Activated gamma-delta T cell treated with Interleukin-2 at 50 U/mL for 16 hours (primary cell): ENCODE measurements around the gene RHOG.
"Not testable (repeated sequence)": the region's sequence is repeated elsewhere in the genome, so short reads cannot be mapped to it uniquely, and the experiment has no call there.

Experiments
- DNase-seq: peaks from one replicate; pipeline ENCODE4 v3.0.0-alpha.2; 2020

RHOG gene

DNA sequence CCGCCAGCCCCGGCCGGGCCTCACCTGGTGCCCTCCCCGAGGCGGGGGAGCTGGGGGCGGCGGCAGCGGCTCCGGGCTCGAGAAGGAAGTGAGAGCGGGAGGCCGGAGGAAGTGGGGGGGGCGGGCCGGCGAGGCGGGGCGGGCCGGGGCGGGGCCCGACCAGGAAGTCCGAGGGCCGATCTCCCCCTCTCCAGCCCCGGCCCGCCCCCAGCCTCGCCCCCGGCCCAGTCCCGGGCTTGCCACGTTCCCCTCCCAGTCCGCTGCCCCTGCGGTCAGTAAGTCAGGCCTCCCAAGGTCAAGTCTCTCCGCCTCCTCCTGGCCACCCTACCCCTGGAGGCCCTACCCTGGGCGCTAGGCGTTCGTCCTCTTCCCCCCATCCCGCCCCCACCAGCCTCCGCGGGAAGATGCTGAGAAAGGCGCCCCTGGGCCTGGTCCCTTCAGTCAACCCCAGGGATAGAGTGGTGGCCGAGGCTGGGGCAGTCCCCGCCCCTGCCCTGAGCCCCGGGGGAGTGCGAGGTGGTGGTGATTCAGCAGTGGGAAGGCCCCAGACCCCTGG lies at the start of gene RHOG:
Gene RHOG, minus strand, starts transcription at position 90 of the 556 bp plus-strand sequence. CDS start 12,821 bp downstream, outside the sequence.
- peak; percentile 67 for DNase-seq

DNA sequence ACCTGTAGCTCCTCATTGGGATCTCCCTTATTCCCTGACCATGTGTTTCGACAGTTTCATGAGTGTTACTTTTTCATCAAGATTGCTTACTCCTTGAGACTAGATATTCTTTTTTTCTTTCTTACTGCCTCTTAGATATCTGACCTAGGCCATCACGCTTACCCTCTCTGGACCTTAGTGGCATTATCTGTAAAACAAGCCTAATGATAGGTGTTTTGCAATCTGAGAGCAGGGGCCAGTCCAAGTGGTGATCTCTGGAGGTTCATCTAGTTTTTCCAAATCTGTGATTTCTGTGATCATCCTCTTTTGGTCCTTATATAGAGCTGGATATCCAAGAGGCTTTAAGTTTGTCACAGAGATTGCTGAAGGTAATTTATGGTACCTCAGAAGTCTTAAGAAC lies 49.3 kb upstream of the RHOG start:
- no peak for DNase-seq

DNA sequence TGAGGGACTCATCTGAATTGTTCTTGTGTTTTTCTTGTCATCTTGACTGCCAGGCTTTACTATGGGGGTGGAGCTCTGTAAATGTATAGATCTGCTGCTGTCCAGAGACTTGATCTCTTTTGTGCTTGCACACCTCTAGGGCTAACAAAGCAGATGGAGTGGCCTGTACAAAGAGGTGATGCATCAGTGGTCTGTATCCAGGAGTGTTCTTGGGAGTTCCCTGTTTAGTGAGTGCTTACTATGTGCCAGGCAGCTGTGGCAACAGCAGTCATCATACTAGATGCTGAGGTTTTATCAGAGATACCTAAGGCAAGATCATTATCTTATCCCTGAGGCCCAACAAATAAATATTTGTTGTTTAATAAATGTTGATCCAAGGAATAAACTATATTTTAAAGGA lies 48.1 kb upstream of the RHOG start:
- DNase-seq = no peak

DNA sequence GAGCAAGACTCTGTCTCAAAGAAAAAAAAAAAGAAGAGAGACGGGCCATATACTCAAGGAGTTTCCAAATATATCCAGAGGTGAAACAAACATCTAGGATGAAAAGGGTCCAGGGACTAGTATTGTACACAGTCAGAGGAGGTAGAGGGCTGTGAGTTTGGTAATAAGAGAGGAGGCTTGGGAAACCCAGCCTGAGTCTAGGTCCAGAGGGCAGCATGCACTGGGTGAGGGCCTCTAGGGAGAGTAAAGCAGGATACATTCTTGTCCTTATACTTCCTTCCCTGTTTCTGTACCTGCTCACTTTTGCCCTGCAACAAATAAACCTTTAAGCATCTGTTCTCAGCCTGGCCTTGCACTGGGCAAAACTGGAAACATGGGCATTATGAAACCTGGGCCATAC lies 46.2 kb upstream of the RHOG start:
- no peak for DNase-seq

DNA sequence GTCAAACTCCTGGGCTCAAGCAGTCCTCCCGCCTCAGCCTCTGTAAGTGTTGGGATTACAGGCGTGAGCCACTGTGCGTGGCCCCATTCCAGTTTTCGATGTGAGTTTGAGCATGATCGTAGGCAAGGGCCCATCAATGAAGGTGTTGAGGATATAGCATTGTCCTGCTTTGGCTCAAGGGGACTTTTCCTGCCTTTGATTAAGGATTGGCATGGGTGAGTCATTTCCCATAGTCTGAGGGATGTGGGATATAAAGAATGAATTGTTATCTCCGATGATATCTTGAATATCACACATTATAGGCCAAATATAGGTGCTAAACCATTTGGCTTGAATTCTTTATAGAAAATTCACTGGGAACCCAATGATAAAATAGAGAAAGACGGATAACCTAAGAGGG lies 45.1 kb upstream of the RHOG start:
- no peak for DNase-seq

DNA sequence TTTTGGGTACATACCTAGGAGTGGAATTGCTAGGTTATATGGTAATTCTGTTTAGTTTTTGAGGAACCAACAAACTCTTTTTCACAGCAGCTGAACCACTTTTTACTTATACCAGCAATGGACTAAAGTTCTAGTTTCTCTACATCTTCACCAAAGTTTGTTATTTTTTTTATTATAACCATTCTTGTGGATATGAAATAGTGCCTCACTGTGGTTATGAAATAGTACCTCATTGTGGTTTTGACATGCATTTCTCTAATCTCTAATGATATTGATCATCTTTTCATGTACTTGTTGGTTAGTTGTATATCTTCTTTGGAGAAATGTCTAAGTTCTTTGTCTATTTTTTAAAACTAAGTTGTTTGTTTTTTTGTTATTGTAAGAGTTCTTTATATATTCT lies 41.9 kb upstream of the RHOG start:
- DNase-seq = no peak

DNA sequence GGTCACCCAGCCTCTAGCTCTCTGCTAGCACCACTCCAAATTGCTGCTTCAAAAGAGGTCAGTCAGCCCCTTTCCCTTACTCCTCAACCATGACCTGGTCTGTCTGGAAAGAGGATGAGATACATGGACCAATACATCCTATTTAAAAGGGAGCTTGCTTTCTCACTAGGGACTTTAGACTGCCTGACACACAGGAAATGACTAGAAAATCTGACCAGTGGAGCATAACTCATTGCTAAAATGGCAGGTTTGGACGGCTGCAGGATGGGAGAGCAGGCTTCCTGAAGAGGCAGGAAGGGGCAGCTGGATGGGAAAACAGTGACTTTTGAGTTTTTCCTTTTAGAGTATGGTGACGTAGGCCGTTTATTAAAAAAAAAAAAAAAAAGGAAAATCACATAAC lies 40.0 kb upstream of the RHOG start:
- DNase-seq = no peak

DNA sequence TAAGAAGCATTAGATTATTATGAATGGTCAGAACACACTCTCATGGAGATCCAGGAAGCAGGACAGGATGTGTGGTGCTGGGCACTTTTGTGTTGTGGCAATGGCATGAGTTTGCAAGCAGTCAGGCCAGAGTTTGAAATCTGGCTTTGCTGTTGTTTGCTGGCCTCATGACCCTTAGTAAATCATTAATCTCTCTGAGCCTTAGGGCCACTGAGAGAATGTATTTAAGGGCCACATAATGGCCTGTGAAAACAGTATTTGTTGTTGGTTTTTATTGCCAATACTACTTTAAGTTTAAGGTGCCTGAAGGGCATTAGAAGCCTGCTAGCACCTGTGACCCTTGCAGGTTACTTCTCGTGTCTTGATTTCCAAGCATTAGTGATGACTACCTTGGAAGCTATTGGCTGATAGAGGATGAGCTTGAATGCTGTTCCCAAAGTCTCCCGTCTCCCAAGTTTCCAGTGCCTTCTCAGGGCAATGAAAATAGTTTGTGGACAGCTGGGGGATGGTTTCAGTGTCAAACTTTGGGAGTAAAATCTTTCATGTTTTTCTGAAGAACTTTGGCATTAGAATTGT lies 39.3 kb upstream of the RHOG start:
- DNase-seq = no peak

DNA sequence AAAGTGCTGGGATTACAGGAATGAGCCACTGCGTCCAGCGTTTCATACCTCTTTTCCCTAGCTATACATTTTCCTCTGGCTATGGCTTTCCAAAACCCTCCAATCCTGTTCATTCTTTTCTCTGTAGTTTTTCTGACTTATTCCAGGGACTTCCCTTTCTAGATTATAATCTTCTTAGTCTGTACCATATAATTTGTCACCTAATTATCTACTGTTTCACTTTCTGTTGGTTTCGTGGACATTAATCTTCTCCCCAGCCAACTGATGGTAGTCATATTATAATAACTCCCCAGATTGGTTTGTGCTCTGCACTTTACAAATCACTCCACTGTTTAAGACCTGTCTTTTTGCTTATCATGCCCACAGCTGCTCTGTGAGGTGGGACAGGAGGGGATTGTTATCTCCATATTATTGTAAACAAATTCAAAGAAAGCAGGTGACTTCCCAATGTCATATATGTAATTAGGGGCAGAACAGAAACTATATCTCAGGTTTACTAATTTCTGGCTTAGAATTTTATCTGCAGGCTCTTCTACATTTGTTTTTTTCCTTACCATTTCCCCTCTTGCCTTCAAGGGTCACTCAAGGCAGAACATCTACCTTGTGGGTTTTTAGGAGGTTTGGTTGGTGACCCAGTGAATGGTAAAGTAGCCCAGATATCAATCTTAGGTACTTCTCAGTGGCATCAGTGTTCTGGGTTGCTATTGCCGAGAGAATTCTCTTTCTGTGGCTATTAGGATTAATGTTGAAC lies 38.6 kb upstream of the RHOG start:
- no peak for DNase-seq

DNA sequence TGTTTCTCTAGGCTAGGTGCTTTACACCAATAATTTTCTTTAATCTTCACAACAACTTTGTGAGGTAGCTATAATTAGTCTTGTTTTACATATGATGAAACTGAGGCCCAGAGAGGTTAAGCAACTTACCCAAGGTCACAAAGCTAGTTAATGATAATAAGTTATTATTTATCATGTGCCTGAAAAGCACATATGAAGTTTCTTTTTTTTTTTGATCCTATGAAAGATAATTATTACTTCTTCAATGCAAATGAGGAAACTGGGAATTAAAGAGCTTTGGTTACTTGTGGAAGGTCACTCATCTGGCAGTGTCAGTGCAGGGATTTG lies 37.5 kb upstream of the RHOG start:
- DNase-seq = no peak

DNA sequence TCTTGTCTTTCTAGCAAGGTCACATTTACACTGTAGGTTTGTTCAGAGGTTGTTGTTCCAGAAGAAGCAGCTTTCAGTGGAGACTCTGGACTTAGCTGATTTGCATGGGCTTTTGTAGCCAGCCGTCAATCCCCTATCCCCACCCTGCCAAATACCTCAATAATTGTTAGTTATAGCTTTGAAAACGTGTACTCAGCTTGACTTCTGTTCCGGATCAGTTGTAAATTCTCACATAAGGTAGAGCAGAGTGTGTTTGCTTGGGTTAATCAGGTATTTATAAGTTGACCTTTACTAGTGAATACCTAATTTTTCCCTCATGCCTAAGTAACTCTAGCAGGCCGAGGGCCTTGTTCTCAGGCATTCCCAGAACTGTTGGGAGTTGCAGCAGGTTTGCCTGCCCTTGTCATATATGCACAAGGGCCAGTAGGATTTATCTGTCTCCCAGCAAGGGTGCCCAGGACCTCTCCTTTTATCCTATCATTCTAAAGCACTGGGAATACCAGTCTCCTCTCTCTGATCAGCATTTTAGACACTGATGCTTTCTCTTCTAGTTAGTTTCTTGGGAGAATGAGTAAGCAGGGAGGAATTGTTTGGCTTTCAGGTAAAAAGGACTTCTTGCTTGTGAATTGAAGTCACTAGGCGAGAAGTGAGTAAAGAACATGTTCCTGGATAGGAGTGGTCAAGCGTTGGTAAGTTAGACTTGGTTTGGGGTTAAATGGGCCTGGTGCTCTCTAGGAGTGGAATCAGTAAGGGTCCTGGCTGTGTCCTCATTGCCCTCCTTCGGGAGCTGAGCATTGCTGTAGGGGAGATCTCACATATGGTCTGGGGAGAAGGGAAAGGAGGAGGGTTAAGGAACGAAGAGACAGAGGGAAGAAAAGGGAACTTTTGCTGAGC lies 36.9 kb upstream of the RHOG start:
- no peak for DNase-seq

DNA sequence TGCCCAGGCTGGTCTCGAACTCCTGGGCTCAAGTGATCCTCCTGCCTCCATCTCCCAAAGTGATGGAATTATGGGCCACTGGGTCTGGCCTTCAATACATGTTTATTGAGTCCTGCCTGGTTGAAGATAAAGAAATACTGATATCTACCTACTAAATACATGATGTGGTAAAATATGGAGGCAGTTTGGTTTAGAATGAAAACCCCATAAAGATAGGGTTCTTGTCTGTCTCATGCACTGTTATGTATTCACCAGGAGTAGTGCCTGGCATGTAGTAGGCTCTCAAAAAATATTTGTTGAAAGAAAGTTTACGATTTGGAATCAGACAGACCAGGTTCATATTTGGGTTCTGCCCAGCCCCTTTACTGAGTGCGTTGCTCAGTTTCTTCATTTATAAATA lies 35.9 kb upstream of the RHOG start:
- DNase-seq = no peak

DNA sequence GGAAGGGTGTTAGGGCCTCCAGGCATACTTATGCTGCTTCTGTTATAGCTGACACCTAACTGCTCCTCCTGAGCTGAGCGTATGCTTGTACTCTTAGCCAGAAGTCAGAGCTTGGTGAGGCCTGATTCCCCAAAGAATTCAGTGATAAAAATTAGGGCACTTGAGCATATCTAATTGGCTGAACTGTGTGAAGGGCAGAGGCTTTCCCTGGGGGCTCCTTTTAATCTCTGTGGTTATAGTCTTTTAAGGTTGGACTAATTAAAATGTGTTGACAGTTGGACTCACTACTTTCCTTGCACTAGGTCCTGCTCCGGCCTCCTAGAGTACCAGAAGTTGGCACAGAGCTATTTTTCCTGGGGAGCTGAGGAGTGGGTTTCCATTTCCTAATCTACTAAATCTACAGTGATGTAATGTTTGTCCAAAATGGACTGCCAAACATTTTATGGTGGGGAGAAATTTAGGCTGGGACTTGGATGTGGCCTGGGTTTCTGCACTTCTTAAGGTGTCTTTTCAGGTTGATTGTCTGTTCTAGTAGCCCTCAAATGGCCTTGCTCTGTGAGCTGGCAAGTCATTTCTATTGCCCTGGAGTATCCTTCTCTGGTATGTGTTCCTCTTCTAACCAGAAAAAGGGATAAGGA lies 33.1 kb upstream of the RHOG start:
- DNase-seq = no peak

DNA sequence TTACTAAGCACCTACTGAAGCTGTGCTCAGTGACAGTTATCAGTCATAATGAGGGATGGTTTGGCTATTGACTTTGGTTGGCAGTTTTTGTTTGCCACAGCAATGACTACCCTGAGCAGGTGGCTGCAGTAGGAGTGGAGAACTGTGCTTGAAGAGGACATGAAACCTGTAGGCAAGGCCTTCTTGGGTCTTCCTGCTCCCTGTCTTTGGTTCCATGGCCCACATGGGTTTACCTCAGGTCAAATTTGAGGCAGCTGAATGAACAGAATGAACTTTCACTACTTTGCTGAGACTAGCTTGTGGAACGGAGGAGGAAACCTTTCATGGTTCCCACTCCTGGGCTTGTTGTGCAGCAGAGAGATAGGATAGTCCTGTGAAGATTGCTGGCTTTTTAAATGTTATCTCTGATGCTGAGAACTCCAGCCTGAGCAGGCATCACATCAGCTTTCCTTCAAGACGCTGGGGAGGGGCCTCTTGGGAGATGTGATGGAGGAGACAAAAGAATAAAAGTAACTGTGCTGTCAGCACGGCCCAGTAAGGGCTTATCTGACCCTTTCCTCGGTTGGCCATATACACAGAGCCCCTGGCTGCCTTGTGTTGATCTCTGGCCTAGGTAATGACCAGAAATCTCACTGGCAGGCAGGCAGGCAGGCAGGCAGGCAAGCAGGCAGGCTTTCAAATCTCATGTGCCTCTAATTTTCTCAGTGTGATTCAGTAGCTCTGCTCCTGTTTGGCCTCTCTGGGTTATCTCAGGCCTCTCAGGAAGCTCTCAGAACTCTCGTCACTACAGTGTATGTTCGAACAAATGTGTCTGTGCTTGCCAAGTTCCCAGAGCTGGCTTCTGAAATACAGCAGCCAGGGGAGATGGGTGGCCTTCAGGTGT lies 26.7 kb upstream of the RHOG start:
- DNase-seq = no peak

DNA sequence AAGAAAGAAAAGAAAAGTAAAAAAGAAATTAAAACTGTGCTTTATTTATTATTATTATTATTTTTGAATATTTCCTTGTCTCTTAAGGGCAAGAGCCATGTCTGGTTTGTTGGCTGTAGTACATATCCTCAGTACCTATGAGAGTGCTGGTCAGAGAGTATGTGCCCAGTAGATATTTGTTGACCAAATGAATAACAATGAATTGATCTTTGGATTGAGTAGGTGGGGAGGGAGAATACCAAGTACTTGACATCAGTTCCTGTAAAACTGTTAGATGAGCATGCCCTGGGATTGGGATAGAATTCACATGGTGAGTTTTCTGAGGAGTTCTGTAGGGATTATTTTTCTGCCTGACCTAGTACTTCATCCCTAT lies 26.1 kb upstream of the RHOG start:
- no peak for DNase-seq

DNA sequence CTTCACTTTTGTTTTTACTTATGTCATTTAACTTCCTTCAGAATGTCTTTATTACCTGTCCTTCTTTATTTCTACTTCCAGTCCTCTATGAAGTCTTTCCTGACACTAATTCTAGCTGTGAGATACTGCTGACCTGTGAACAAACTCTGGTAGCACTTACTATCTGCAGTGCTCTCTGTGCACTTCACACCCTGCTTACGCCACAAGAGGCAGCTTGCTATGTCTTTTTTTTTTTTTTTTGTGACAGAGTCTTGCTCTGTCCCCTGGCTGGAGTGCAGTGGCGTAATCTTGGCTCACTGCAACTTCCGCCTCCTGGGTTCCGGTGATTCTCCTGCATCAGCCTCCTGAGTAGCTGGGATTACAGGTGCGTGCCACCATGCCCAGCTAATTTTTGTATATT lies 25.4 kb upstream of the RHOG start:
- no peak for DNase-seq

DNA sequence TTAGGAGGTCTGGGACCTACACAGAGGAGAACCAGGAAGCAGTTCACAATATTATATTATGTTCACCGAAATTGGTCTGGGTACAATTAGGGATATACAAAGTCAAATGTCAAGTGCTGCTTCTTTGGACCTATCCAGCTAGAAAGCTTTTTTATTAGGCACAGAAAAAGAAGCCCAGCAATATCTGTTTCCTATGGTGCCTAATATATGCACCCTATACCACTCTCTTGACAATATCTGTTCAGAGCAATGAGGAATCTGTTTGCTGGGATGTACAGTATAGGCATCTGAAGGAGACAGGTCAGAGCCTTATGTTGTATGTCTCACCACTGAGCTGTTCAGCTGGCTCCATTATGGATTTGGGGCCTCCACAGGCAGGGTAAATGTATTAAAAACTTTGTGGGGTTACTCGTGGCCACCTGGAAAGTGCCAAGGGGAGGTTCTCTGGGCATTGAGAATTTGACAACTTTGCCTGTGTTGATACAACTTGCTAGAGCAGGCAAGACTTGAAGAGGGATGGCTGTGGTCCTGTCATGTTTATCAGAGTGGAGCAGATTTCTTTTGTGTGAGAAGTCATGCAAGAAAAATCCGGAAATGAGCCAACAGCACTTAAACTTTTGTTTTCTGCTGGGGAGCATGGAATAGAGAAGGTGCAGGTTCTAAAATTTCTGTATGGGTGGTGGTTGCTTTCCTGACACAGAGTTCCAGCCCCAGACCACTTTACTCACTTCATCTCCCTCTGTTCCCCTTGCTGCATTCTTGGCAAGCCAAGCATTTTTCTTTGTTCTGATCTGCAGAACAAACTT lies 24.8 kb upstream of the RHOG start:
- DNase-seq = no peak

DNA sequence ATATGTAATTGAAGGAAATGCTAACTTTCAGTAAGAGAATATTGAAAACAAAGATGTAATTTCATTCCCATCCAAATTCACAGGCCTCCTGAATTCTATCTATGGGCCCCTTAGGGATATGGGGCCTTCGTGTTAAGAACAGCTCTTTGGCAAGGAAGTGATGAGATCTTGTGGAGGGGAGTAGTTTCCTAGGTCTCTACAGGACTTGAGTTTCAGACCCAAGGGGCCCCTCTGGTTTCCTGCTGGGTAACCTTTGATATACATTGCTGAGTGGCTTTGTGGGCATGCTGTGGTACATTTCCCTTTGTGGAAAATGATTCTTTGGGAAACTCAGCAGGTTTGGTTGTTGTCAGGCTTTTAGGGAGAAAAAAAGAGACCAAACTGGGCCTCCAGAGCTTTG lies 20.9 kb upstream of the RHOG start:
- DNase-seq = no peak

DNA sequence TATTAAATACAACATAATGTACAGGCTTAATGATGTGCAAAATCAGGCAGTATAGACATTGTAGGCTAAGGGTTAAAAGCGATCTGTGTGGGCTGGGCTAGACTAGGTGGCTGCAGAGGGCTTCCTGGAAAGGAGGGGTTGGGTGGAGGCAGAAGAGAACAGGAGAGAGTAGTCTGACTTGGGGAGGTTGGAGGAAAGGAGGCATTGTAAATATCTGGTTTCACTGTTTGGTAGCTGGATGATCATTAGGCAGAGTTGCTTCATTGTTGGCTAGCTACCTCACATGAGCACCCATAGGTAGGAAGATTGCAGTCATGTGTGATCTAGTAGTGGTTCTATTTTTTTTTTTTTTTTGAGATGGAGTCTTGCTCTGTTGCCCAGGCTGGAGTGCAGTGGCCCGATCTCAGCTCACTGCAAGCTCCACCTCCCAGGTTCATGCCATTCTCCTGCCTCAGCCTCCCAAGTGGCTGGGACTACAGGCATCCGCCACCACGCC lies 20.2 kb upstream of the RHOG start:
- DNase-seq = not testable (repeated sequence)

DNA sequence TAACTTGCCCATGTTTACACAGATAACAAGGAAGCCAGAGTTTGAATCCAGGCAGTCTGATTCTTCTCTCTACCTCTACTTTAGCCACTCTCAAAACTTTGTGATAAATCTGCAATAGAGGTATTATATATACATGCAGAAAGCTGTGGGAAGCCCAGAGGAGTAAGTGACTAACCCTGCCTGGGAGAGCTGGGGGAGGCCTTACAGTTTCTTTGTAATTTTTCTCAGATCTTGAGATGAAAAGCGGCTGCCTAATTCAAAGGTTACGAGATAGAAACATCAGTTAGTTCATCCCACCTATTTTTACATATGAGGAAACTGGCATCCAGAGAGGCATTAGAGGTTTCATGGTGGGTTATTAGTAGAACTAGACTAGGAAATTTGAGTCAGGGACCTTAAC lies 19.6 kb upstream of the RHOG start:
- DNase-seq = no peak

DNA sequence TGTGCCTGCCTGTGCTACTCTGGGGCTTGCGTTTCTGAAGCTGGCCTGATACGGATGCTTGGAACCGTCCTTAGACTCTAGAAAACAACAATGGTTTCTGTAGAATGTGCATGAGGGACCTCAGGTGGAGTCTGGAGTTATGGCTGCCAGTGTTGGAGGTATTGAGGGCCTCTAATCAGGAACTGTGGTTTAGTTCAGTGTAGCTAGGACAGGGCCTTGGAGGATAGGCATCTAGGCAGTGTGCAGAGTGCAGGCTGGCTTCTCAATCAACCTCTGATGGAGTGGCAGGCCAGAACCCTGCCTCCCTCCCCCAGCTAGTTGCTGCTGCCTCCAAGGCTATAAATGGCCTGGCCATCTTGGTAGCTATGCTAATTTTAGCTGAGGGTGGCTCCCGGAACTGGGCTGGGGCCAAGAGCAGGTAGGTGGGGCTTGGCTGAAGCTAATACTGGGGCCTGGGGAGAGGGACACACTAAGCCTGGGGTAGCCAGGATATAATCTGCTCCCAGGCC lies 18.7 kb upstream of the RHOG start:
- DNase-seq = no peak
